Measurements from ENCODE around the gene MRTFB. TPM values are rescaled to one million over a fixed set of nuclear protein-coding genes. Genes with fewer than 3 reads are reported as not detected.

MRTFB gene
- total RNA-seq, 1 experiment from 2014 or later = 6.5 TPM

DNA sequence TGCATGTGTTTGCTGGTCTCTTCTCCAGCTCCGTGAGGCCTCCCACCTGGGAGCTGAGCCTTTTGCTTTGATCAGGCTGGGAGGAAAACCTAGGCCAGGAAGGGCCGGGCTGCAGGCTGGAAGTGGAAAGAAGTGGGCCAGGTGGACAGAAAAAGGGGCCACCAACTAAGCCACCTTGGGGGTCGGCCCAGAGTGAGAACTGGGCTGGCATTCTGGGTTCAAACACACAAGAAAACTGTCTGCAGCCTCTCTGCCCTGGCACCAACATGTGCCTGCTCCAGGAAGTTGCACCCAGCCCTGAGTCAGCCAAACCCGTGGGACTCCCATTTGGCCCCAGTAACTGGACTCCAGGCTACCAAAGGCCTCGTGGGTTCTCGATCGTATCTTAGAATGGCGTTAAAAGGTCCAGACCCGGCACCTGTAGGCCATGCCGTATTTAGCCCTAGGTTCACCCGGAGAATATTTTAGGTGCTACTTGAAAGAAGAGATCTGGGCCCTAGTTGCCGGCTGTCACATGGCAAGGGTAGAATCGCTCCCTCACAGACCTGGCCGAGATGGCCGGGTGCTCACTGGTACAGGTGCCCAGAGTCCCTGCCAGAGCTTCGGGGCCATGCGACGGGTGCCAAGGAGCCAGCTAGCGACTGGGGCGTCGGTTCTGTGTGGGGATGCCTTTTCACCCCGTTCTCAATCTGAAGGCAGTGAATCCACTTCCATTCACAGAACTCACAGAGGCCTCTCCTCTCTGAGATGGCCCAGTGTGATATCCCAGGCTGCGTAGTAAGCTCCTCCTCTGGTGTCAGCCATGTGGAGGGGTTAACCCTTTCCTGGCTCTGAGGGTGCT is 236.6 kb downstream of the MRTFB start:
- peak; percentile 25 for DNase-seq (ENCODE audit: low spot score)

DNA sequence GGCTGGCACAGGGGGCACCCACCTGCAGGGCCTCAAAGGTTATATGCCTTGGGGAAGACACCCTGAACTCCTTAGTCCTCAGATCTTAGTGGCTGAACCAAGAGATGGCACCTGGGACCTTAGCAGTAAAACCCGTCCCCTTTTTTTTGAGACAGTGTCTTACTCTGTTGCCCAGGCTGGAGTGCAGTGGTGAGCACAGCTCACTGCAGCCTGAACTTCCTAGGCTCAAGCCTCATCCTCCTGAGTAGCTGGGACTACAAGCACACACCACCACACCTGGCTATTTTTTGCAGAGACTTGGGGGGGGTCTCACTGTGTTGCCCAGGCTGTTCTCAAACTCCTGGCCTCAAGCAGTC is 237.2 kb downstream of the MRTFB start:
- no peak for DNase-seq (ENCODE audit: low spot score)

- DNase-seq (ENCODE audit: low spot score) = peak; percentile 63
Observed at GRCh38 chr16:14309001-14309886, 238.1 kb downstream of the MRTFB start.

- peak; percentile 57 for DNase-seq (ENCODE audit: low spot score)
Observed at GRCh38 chr16:14309906-14310305, 238.8 kb downstream of the MRTFB start.

DNA sequence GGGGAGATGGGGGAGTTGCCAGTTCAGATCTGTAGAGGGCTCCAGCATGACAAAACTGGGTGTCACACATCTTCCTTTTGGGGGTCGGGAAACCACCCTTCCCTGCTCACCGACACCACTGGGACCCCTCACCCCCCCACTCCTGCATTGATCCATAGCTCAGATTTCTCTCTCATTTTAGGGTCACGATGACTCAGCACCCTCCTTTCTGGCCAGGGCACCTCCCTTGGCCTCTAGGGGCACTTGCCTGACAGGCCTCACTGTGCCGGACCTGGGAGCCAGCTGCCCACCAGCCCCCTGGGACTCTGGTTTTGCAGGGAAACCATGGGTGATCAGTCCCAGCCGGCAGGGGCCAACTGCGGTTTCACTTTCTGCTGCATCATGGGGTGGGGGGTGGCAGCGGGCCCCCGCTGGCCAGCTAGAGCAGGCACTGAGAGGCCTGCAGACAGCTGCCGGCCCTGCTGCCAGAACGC is 239.4 kb downstream of the MRTFB start:
- DNase-seq (ENCODE audit: low spot score) = no peak

- no peak for DNase-seq (ENCODE audit: low spot score)
Observed at GRCh38 chr16:14314116-14314515, 243.0 kb downstream of the MRTFB start.

DNA sequence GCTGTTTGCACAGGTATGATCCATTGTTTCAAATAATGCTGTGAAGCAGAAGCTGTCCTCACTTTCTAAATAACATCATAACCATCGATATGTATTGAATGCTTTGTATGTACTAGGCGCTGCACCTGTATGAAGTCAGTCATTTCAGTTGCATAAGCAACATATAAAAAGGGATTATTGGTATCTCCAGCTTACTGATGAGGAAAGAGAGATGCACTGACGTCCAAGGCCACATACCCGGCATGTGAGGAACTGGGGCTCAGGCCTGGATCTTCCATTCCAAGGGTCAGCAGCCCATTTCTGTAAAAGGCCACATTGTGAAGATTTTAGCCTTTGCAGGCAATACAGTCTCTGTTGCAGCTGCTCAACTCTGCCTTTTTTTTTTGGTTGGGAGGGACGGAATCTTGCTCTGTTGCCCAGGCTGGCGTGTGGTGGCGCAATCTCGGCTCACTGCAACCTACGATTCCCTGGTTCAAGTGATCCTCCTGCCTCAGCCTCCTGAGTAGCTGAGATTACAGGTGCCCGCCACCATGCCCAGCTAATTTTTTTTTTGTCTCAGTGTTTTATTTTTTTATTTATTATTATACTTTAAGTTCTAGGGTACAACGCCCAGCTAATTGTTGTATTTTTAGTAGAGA is 244.7 kb downstream of the MRTFB start:
- DNase-seq (ENCODE audit: low spot score) = no peak

Small RNAs within 50 kb of the gene (small RNA-seq; reads per million reads assigned to genes)
- gene MIR193B = 0.22 reads per million
- not detected for gene MIR365A
- gene RF00019 = not detected

Other genes starting within 250 kb of the MRTFB start
- 2.8 and 8.0 TPM in 2 replicates for gene ERCC4, start 151.2 kb upstream of the MRTFB start, total RNA-seq (2014; rRNA removed; shearing (Covaris generic))

All from HT-29 (cell line).